ENCODE measurements around the gene SIVA1. TPM values are rescaled to one million over a fixed set of nuclear protein-coding genes. Genes with fewer than 3 reads are reported as not detected.

The SIVA1 gene
- total RNA-seq, 1 experiment from 2014 or later = 85.8 TPM

- DNase-seq = no peak
- no peaks in the 10 kb centered on the region for H3F3A ChIP-seq (ENCODE audit: insufficient read depth, low read depth)
- no peak overlapping the region for H3K4me3 ChIP-seq
- intact Hi-C loops (cut with micrococcal nuclease; ENCODE audit: unreplicated experiment) = no loop called here
- H3K9me3 ChIP-seq (ENCODE audit: insufficient read depth, low read depth) = no peaks in the 10 kb centered on the region
- H2AFZ ChIP-seq = no peak overlapping the region
- H3K4me2 ChIP-seq = no peak overlapping the region
- no TSS peak for BruUV-seq (replicated peaks)
- H3K27ac ChIP-seq = no peak overlapping the region
- CTCF ChIA-PET = no interaction called here
- no peaks in the 10 kb centered on the region for H3K9me2 ChIP-seq (ENCODE audit: insufficient read depth)
- no peaks in the 10 kb centered on the region for H3K79me2 ChIP-seq (ENCODE audit: low read depth)
- H3K27me3 ChIP-seq (ENCODE audit: insufficient read depth, low read depth) = no peaks in the 10 kb centered on the region
- no peaks in the 10 kb centered on the region for H4K20me1 ChIP-seq (ENCODE audit: insufficient read depth)
- no peak for TF ChIP-seq EZH2 (IDR thresholded peaks at IDR 0.05; ENCODE audit: low read depth)
- TF ChIP-seq CTCF (conservative IDR thresholded peaks at IDR 0.05) = no peak
- H3K36me3 ChIP-seq (ENCODE audit: low read depth) = no peaks in the 10 kb centered on the region
- no peaks in the 10 kb centered on the region for H3K4me1 ChIP-seq (replicated peaks; ENCODE audit: insufficient read depth)
- POLR2A ChIA-PET (ENCODE audit: unreplicated experiment) = no interaction called here
Measured at GRCh38 chr14:104734051-104734587, 18.8 kb upstream of the SIVA1 start.

- DNase-seq = no peak
- no peaks in the 10 kb centered on the region for H3K9me3 ChIP-seq (ENCODE audit: insufficient read depth, low read depth)
- H3K27me3 ChIP-seq (ENCODE audit: insufficient read depth, low read depth) = no peaks in the 10 kb centered on the region
- POLR2A ChIA-PET (ENCODE audit: unreplicated experiment) = no interaction called here
- H3K79me2 ChIP-seq (ENCODE audit: low read depth) = no peaks in the 10 kb centered on the region
- CTCF ChIA-PET = no interaction called here
- intact Hi-C loops (cut with micrococcal nuclease; ENCODE audit: unreplicated experiment) = no loop called here
- H3K4me3 ChIP-seq = no peak overlapping the region
- no peaks in the 10 kb centered on the region for H3K4me1 ChIP-seq (replicated peaks; ENCODE audit: insufficient read depth)
- no peaks in the 10 kb centered on the region for H3K36me3 ChIP-seq (ENCODE audit: low read depth)
- H3K27ac ChIP-seq = no peak overlapping the region
- no peaks in the 10 kb centered on the region for H3F3A ChIP-seq (ENCODE audit: insufficient read depth, low read depth)
- H3K9me2 ChIP-seq (ENCODE audit: insufficient read depth) = no peaks in the 10 kb centered on the region
- H3K4me2 ChIP-seq = no peak overlapping the region
- TF ChIP-seq EZH2 (IDR thresholded peaks at IDR 0.05; ENCODE audit: low read depth) (no peak), CTCF (conservative IDR thresholded peaks at IDR 0.05) (no peak)
- no TSS peak for BruUV-seq (replicated peaks)
- H4K20me1 ChIP-seq (ENCODE audit: insufficient read depth) = no peaks in the 10 kb centered on the region
- H2AFZ ChIP-seq = no peak overlapping the region
Measured at GRCh38 chr14:104734601-104734990, 18.4 kb upstream of the SIVA1 start.

GRCh38 chr14:104734991-104735779 is 17.8 kb upstream of the SIVA1 start:
- Histone ChIP-seq H2AFZ (no peak overlapping the region), H4K20me1 (ENCODE audit: insufficient read depth) (no peaks in the 10 kb centered on the region), H3K36me3 (ENCODE audit: low read depth) (no peaks in the 10 kb centered on the region), H3K4me1 (replicated peaks; ENCODE audit: insufficient read depth) (no peaks in the 10 kb centered on the region), H3K4me3 (no peak overlapping the region), H3F3A (ENCODE audit: insufficient read depth, low read depth) (no peaks in the 10 kb centered on the region), H3K79me2 (ENCODE audit: low read depth) (no peaks in the 10 kb centered on the region), H3K4me2 (no peak overlapping the region), H3K27ac (no peak overlapping the region), H3K9me3 (ENCODE audit: insufficient read depth, low read depth) (no peaks in the 10 kb centered on the region), H3K27me3 (ENCODE audit: insufficient read depth, low read depth) (no peaks in the 10 kb centered on the region), H3K9me2 (ENCODE audit: insufficient read depth) (no peaks in the 10 kb centered on the region)
- no peak for DNase-seq
- POLR2A ChIA-PET (ENCODE audit: unreplicated experiment) = no interaction called here
- intact Hi-C loops (cut with micrococcal nuclease; ENCODE audit: unreplicated experiment) = no loop called here
- CTCF ChIA-PET = no interaction called here
- no TSS peak for BruUV-seq (replicated peaks)
- TF ChIP-seq EZH2 (IDR thresholded peaks at IDR 0.05; ENCODE audit: low read depth) (no peak), CTCF (conservative IDR thresholded peaks at IDR 0.05) (no peak)
